Peyer's patch (tissue), 4 donors: ENCODE measurements around the gene TTYH2.

Source experiments
- POLR2A ChIP-seq, 2 donors: fragments of 450-650 bp; IDR thresholded peaks; one replicate each; pipeline ENCODE4 v1.5.1; 2017; ENCODE audit warnings: antibody characterized with exemption in 2 of 2, mild to moderate bottlenecking in 2 of 2, moderate library complexity in 2 of 2
- TF ChIP-seq, protein P1 (sequence below), 6 experiments: fragments of 450-650 bp in 4 of 6; fragments of 200-600 bp in 2 of 6; sonication (generic) in 1 of 6; IDR thresholded peaks; one replicate each; pipeline ENCODE4 v1.5.1; 2017 to 2019; ENCODE audit warnings: antibody characterized with exemption in 6 of 6, mild to moderate bottlenecking in 3 of 6, moderate library complexity in 1 of 6

DNA sequence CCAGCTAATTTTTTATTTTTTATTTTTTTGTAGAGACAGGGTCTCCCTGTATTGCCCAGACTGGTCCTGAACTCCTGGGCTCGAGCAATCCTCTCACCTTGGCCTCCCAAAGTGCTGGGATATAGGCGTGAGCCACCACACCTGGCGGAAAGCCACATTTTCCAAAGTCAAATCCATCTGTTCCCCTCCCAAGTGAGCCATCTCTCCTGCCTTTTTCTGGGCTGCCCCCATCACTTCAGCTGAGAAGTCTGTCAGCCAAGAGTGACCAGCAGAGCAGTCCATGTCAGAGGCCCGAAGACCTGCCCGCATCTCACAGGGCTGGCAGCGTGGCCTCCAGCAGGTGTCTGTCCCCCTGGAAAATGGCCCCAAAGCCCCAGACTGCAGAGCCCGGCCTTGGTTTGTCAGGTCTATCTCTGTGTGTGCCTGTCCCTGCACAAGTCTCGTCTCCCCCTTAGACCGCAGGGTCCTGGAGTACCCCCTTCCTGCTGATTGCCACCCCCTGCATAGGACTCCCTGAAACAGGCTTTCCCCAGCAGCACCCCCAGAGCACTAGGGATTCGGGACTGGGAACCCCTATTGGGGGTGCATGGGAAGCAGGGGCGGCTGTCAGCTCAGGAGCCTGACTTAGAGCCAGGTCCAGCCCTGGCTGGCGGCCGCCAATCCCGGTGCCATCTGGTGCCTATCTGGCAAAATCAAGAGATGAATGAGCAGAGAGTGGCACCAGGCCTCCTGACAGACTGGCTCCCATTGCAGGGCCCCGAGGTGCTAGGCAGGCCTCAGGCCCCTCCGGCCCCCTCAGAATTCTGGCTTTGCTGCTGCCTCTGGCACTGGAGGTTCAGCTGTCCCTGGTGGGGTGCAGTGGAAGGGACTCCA is 7.8 kb downstream of the TTYH2 start:
- TF ChIP-seq POLR2A (IDR thresholded peaks at IDR 0.05): no peak
- TF ChIP-seq, protein P1, sequence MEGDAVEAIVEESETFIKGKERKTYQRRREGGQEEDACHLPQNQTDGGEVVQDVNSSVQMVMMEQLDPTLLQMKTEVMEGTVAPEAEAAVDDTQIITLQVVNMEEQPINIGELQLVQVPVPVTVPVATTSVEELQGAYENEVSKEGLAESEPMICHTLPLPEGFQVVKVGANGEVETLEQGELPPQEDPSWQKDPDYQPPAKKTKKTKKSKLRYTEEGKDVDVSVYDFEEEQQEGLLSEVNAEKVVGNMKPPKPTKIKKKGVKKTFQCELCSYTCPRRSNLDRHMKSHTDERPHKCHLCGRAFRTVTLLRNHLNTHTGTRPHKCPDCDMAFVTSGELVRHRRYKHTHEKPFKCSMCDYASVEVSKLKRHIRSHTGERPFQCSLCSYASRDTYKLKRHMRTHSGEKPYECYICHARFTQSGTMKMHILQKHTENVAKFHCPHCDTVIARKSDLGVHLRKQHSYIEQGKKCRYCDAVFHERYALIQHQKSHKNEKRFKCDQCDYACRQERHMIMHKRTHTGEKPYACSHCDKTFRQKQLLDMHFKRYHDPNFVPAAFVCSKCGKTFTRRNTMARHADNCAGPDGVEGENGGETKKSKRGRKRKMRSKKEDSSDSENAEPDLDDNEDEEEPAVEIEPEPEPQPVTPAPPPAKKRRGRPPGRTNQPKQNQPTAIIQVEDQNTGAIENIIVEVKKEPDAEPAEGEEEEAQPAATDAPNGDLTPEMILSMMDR (IDR thresholded peaks at IDR 0.05): no peak
